ENCODE data around the gene KCNF1. TPM values are rescaled to one million over a fixed set of nuclear protein-coding genes. Genes with fewer than 3 reads are reported as not detected.

Gene KCNF1
- total and polyA plus RNA-seq, 3 experiments from 2014 or later, result not detected

DNA sequence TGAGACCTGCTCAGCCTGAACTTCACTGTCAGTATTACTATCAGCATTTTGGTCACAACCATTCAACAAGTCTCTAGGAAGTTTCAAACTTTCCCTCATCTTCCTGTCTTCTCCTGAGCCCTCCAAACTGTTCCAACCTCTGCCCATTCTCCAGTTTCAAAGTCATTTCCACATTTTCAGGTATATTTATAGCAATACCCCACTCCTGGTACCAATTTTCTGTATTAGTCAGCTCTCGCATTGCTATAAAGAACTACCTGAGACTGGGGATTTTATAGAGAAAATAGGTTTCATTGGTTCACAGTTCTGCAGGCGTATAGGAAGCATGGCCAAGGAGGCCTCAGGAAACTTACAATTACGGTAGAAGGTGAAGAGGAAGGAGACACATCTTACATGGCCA, 27.3 kb downstream of the KCNF1 start:
- no peak overlapping the region for H3K4me3 Mint-ChIP-seq
- H3K4me3 ChIP-seq (ENCODE audit: low read length), result no peak overlapping the region
- H3K4me1 ChIP-seq (ENCODE audit: insufficient read depth, low read length), result no peaks in the 10 kb centered on the region
- no peaks in the 10 kb centered on the region for H3K36me3 ChIP-seq (ENCODE audit: insufficient read depth, low read length)
- no peak for DNase-seq
- H3K9me3 ChIP-seq (ENCODE audit: low read length), result no peaks in the 10 kb centered on the region
- H3K4me1 Mint-ChIP-seq, result no peaks in the 10 kb centered on the region
- no peak overlapping the region for H3K27ac ChIP-seq (ENCODE audit: low read depth, low read length)
- H3K9me3 Mint-ChIP-seq, result peaks cover 11 to 17% (median 14%) of the 10 kb centered on the region in 5 donors
- H3K27ac Mint-ChIP-seq, result no peak overlapping the region
- no peaks in the 10 kb centered on the region for H3K36me3 Mint-ChIP-seq
- CTCF ChIA-PET, result no interaction called here
- H3K27me3 Mint-ChIP-seq, result peaks cover 11 to 47% of the 10 kb centered on the region in 2 donors
- POLR2A ChIA-PET, result interaction anchor here (0.5 kb wide), 1 partner anchor 625 kb away, joined by 5 read pairs; no protein-coding TSS in a partner anchor
- H3K27me3 ChIP-seq (ENCODE audit: insufficient read depth, low read length, poor library complexity, severe bottlenecking), result no peaks in the 10 kb centered on the region

GRCh38 chr2:10940596-10940995, 28.9 kb downstream of the KCNF1 start:
- no peaks in the 10 kb centered on the region for H3K36me3 Mint-ChIP-seq
- POLR2A ChIA-PET, result no interaction called here
- Histone ChIP-seq H3K4me3 (ENCODE audit: low read length) (no peak overlapping the region), H3K36me3 (ENCODE audit: insufficient read depth, low read length) (no peaks in the 10 kb centered on the region), H3K27me3 (ENCODE audit: insufficient read depth, low read length, poor library complexity, severe bottlenecking) (no peaks in the 10 kb centered on the region), H3K4me1 (ENCODE audit: insufficient read depth, low read length) (no peaks in the 10 kb centered on the region), H3K27ac (ENCODE audit: low read depth, low read length) (no peak overlapping the region), H3K9me3 (ENCODE audit: low read length) (no peaks in the 10 kb centered on the region)
- H3K4me1 Mint-ChIP-seq, result no peaks in the 10 kb centered on the region
- CTCF ChIA-PET, result no interaction called here
- peaks cover 22 to 47% of the 10 kb centered on the region in 2 donors for H3K27me3 Mint-ChIP-seq
- no peak for DNase-seq
- H3K4me3 Mint-ChIP-seq, result no peak overlapping the region
- H3K27ac Mint-ChIP-seq, result no peak overlapping the region
- H3K9me3 Mint-ChIP-seq, result peaks cover 11 to 19% (median 15%) of the 10 kb centered on the region in 5 donors

- no peak overlapping the region for H3K27ac Mint-ChIP-seq
- H3K4me1 Mint-ChIP-seq, result no peaks in the 10 kb centered on the region
- DNase-seq, result no peak
These were observed 29.6 kb downstream of the KCNF1 start for GRCh38 chr2:10941383-10941782.

DNA sequence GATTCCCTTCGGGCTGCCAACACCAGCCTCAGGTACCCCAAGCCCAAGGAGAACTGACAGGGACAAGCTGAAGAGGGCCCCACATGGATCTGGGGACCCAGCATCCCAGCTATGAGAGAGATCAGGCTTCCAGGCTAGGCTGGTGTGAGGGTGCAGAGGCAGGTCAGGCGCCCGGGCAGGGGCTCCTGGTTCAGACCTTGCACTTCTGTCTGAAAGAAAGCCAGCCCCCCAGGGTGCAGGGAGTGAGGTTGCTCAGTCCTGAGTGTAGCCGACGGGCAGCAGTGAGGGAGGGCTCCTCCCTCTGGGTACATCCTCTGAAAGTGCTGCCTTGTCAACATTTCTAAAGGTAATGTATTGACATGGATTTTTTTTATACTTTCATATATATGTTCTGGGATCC, 33.1 kb downstream of the KCNF1 start:
- no peaks in the 10 kb centered on the region for H3K36me3 Mint-ChIP-seq
- POLR2A ChIA-PET, result no interaction called here
- peaks cover 0 to 6% (median 0%) of the 10 kb centered on the region in 5 donors for H3K9me3 Mint-ChIP-seq
- CTCF ChIA-PET, result no interaction called here
- no peaks in the 10 kb centered on the region for H3K4me1 Mint-ChIP-seq
- Histone ChIP-seq H3K4me1 (ENCODE audit: insufficient read depth, low read length) (no peaks in the 10 kb centered on the region), H3K27ac (ENCODE audit: low read depth, low read length) (no peak overlapping the region), H3K9me3 (ENCODE audit: low read length) (no peaks in the 10 kb centered on the region), H3K27me3 (ENCODE audit: insufficient read depth, low read length, poor library complexity, severe bottlenecking) (no peaks in the 10 kb centered on the region), H3K4me3 (ENCODE audit: low read length) (no peak overlapping the region), H3K36me3 (ENCODE audit: insufficient read depth, low read length) (no peaks in the 10 kb centered on the region)
- DNase-seq, result no peak
- no peak overlapping the region for H3K4me3 Mint-ChIP-seq
- no peak overlapping the region for H3K27ac Mint-ChIP-seq
- peaks cover 27 to 72% of the 10 kb centered on the region in 2 donors for H3K27me3 Mint-ChIP-seq

More at GRCh38 chr2:10941383-10941782, 29.6 kb downstream of the KCNF1 start:
- Histone ChIP-seq H3K27me3 (ENCODE audit: insufficient read depth, low read length, poor library complexity, severe bottlenecking) (no peaks in the 10 kb centered on the region), H3K36me3 (ENCODE audit: insufficient read depth, low read length) (no peaks in the 10 kb centered on the region), H3K4me3 (ENCODE audit: low read length) (no peak overlapping the region), H3K4me1 (ENCODE audit: insufficient read depth, low read length) (no peaks in the 10 kb centered on the region), H3K27ac (ENCODE audit: low read depth, low read length) (no peak overlapping the region), H3K9me3 (ENCODE audit: low read length) (no peaks in the 10 kb centered on the region)
- H3K27me3 Mint-ChIP-seq, result peaks cover 28 to 47% of the 10 kb centered on the region in 2 donors
- H3K9me3 Mint-ChIP-seq, result peaks cover 11 to 19% (median 15%) of the 10 kb centered on the region in 5 donors
- POLR2A ChIA-PET, result no interaction called here
- H3K4me3 Mint-ChIP-seq, result no peak overlapping the region
- CTCF ChIA-PET, result no interaction called here
- no peaks in the 10 kb centered on the region for H3K36me3 Mint-ChIP-seq

GRCh38 chr2:10946394-10946793, 34.7 kb downstream of the KCNF1 start:
- Histone ChIP-seq H3K36me3 (ENCODE audit: insufficient read depth, low read length) (no peaks in the 10 kb centered on the region), H3K27me3 (ENCODE audit: insufficient read depth, low read length, poor library complexity, severe bottlenecking) (no peaks in the 10 kb centered on the region), H3K27ac (ENCODE audit: low read depth, low read length) (no peak overlapping the region), H3K9me3 (ENCODE audit: low read length) (no peaks in the 10 kb centered on the region), H3K4me1 (ENCODE audit: insufficient read depth, low read length) (no peaks in the 10 kb centered on the region), H3K4me3 (ENCODE audit: low read length) (no peak overlapping the region)
- ChIA-PET CTCF (no interaction called here), POLR2A (no interaction called here)
- no peak for DNase-seq
- Mint-ChIP-seq H3K4me3 (no peak overlapping the region), H3K36me3 (no peaks in the 10 kb centered on the region), H3K4me1 (no peaks in the 10 kb centered on the region), H3K27ac (no peak overlapping the region), H3K27me3 (peaks cover 27 to 67% of the 10 kb centered on the region in 2 donors), H3K9me3 (peaks cover 0 to 5% (median 0%) of the 10 kb centered on the region in 5 donors)

DNA sequence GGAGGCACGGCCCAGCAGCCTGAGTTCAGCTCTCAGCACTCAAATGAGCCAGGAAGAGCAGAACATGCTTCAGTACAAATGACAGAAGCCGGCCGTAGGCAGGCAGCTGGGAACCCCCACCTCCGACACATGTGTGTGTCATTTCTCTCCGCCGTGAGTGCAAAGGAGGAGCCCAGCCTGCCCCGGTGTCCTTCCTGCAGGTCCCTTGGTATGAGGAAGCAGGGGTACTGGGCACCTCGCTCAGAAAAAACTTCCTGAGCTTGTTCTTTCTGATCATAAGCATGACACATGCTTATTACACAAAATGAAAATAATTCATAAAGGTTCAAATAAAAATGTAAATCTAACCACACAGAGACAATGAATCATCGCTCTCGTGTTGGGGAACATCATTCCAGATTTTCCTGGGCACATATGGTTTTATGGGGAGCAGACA, 35.3 kb downstream of the KCNF1 start:
- ChIA-PET POLR2A (no interaction called here), CTCF (no interaction called here)
- H3K4me1 Mint-ChIP-seq, result no peaks in the 10 kb centered on the region
- H3K27me3 Mint-ChIP-seq, result peaks cover 26 to 66% of the 10 kb centered on the region in 2 donors
- no peak overlapping the region for H3K27ac ChIP-seq (ENCODE audit: low read depth, low read length)
- no peaks in the 10 kb centered on the region for H3K27me3 ChIP-seq (ENCODE audit: insufficient read depth, low read length, poor library complexity, severe bottlenecking)
- DNase-seq, result no peak
- H3K4me1 ChIP-seq (ENCODE audit: insufficient read depth, low read length), result no peaks in the 10 kb centered on the region
- no peaks in the 10 kb centered on the region for H3K36me3 ChIP-seq (ENCODE audit: insufficient read depth, low read length)
- peaks cover 0 to 5% (median 0%) of the 10 kb centered on the region in 5 donors for H3K9me3 Mint-ChIP-seq
- no peak overlapping the region for H3K27ac Mint-ChIP-seq
- H3K4me3 Mint-ChIP-seq, result no peak overlapping the region
- no peaks in the 10 kb centered on the region for H3K9me3 ChIP-seq (ENCODE audit: low read length)
- H3K4me3 ChIP-seq (ENCODE audit: low read length), result no peak overlapping the region
- no peaks in the 10 kb centered on the region for H3K36me3 Mint-ChIP-seq

DNA sequence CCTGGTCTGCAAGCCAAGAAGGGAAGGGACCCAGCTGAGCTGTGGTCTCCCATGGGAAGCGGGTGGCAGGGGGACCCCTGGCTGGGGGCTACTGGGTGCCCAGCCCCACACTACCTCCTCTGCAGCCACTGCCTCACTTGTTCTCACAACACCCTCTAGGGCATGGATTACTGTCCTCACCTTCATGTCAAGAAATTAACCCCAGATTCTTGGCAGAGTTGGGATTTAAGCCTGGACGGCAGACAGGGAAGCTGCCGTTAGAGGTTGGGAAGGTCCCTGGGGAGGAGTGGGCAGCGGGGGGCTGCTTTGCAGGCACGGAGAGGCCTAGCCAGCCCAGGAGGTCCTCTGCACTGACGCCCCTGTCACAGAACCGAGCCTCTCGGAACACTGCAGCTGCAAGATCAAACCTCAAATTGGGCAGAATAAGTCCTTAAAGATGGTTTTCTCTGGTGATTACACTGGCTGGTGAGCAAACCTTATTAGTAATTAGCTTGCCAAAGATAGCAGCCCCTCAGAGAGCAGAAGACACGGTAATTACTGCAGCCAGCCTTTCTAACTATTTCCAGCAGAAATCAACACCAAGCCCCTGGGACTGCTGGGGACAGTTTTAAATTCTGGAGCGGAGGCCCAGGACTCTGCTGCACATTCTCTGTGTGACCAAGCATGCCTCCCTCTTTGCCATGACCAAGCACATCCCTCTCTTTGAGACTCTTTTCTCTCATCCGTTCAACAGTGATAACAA, 35.9 kb downstream of the KCNF1 start:
- Histone ChIP-seq H3K4me3 (ENCODE audit: low read length) (no peak overlapping the region), H3K27me3 (ENCODE audit: insufficient read depth, low read length, poor library complexity, severe bottlenecking) (no peaks in the 10 kb centered on the region), H3K27ac (ENCODE audit: low read depth, low read length) (no peak overlapping the region), H3K9me3 (ENCODE audit: low read length) (no peaks in the 10 kb centered on the region), H3K36me3 (ENCODE audit: insufficient read depth, low read length) (no peaks in the 10 kb centered on the region), H3K4me1 (ENCODE audit: insufficient read depth, low read length) (peaks cover 6% of the 10 kb centered on the region)
- Mint-ChIP-seq H3K4me1 (peaks cover 3 to 5% (median 3%) of the 10 kb centered on the region in 3 donors), H3K27me3 (peaks cover 26 to 66% of the 10 kb centered on the region in 2 donors), H3K9me3 (peaks cover 0 to 5% (median 0%) of the 10 kb centered on the region in 5 donors), H3K4me3 (no peak overlapping the region), H3K27ac (peak overlapping the region in 1 of 8 donors; percentile 15), H3K36me3 (no peaks in the 10 kb centered on the region)
- CTCF ChIA-PET, result no interaction called here
- POLR2A ChIA-PET, result no interaction called here
- no peak for DNase-seq

DNA sequence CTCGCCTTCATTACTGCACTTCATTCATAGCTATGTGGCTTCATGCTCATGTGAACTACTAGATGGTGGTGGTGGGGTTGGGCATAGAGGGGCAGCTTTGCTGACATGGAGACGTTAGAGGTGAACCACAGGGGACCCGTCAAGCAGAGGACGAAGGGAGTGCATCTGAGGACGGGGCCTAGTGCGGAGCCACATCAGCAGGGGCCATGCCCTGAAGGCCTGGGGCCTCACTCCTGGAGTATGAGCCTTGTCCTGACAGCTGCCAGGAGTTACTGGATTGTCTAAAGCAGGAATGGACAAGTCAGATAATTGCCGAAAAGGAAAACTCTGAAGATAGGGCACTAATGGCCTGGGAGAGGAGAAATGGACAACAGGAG, 36.4 kb downstream of the KCNF1 start:
- DNase-seq, result no peak
- no peaks in the 10 kb centered on the region for H3K36me3 Mint-ChIP-seq
- no peak overlapping the region for H3K27ac ChIP-seq (ENCODE audit: low read depth, low read length)
- peak overlapping the region in 1 of 8 donors; percentile 15 for H3K27ac Mint-ChIP-seq
- peaks cover 7 to 10% (median 9%) of the 10 kb centered on the region in 3 donors for H3K4me1 Mint-ChIP-seq
- peaks cover 26 to 61% of the 10 kb centered on the region in 2 donors for H3K27me3 Mint-ChIP-seq
- H3K4me3 Mint-ChIP-seq, result no peak overlapping the region
- no peaks in the 10 kb centered on the region for H3K27me3 ChIP-seq (ENCODE audit: insufficient read depth, low read length, poor library complexity, severe bottlenecking)
- peaks cover 11% of the 10 kb centered on the region for H3K4me1 ChIP-seq (ENCODE audit: insufficient read depth, low read length)
- peaks cover 1% of the 10 kb centered on the region for H3K9me3 ChIP-seq (ENCODE audit: low read length)
- H3K9me3 Mint-ChIP-seq, result peaks cover 2 to 7% (median 2%) of the 10 kb centered on the region in 5 donors
- H3K4me3 ChIP-seq (ENCODE audit: low read length), result no peak overlapping the region
- POLR2A ChIA-PET, result no interaction called here
- no peaks in the 10 kb centered on the region for H3K36me3 ChIP-seq (ENCODE audit: insufficient read depth, low read length)
- CTCF ChIA-PET, result no interaction called here
